Osteocyte (in vitro differentiated cells): ENCODE measurements around the gene ZNF546. TPM values are rescaled to one million over a fixed set of nuclear protein-coding genes. Genes with fewer than 3 reads are reported as not detected.

Source experiments
- DNase-seq: peaks from one replicate; pipeline ENCODE4 v3.0.0; 2021; ENCODE audit warnings: mixed read lengths; ENCODE audit not compliant: unreplicated experiment; ENCODE audit errors: extremely low spot score
- H3K27ac Mint-ChIP-seq: one replicate; pipeline ENCODE4 v1.8.0; 2021; ENCODE audit warnings: mild to moderate bottlenecking, mixed read lengths; ENCODE audit not compliant: unreplicated experiment
- H3K27me3 Mint-ChIP-seq: one replicate; pipeline ENCODE4 v1.8.0; 2021; ENCODE audit warnings: mixed read lengths; ENCODE audit not compliant: unreplicated experiment
- H3K36me3 Mint-ChIP-seq: one replicate; pipeline ENCODE4 v1.8.0; 2021; ENCODE audit warnings: mixed read lengths; ENCODE audit not compliant: unreplicated experiment
- H3K4me1 Mint-ChIP-seq: one replicate; pipeline ENCODE4 v1.8.0; 2021; ENCODE audit warnings: mixed read lengths; ENCODE audit not compliant: unreplicated experiment
- H3K4me3 Mint-ChIP-seq: one replicate; pipeline ENCODE4 v1.8.0; 2021; ENCODE audit warnings: mild to moderate bottlenecking, moderate library complexity, mixed read lengths; ENCODE audit not compliant: unreplicated experiment
- H3K9me3 Mint-ChIP-seq: one replicate; pipeline ENCODE4 v1.8.0; 2021; ENCODE audit warnings: mixed read lengths; ENCODE audit not compliant: unreplicated experiment
- CTCF ChIP-seq: fragments of 200-600 bp; sonication (generic); IDR thresholded peaks from 2 replicates; pipeline ENCODE4 v1.5.0; 2021; ENCODE audit warnings: antibody characterized with exemption, mild to moderate bottlenecking, moderate library complexity
- total RNA-seq: library from RNA; stranded (reverse); gene quantifications from 2 replicates; pipeline ENCODE4 v1.2.1, GENCODE V29; 2021

The ZNF546 gene
- total RNA-seq, 1 donor from 2014 or later = 7.3 TPM

GRCh38 chr19:39971380-39972035 is 25.4 kb upstream of the ZNF546 start:
- H3K27ac Mint-ChIP-seq = peak overlapping the region; percentile 97
- no peaks in the 10 kb centered on the region for H3K9me3 Mint-ChIP-seq
- peak; percentile 83 for DNase-seq
- no peak for TF ChIP-seq CTCF
- H3K4me3 Mint-ChIP-seq = peak overlapping the region; percentile 97
- H3K36me3 Mint-ChIP-seq = peaks cover 18% of the 10 kb centered on the region
- peaks cover 26% of the 10 kb centered on the region for H3K4me1 Mint-ChIP-seq
- H3K27me3 Mint-ChIP-seq = no peaks in the 10 kb centered on the region

- Mint-ChIP-seq H3K4me3 (no peak overlapping the region), H3K27ac (no peak overlapping the region), H3K4me1 (peaks cover 20% of the 10 kb centered on the region), H3K27me3 (no peaks in the 10 kb centered on the region), H3K9me3 (no peaks in the 10 kb centered on the region), H3K36me3 (peaks cover 37% of the 10 kb centered on the region)
- peak; percentile 79 for DNase-seq
- no peak for TF ChIP-seq CTCF
These were observed 22.3 kb upstream of the ZNF546 start for GRCh38 chr19:39974377-39975155.

GRCh38 chr19:39982883-39983282 is 14.0 kb upstream of the ZNF546 start:
- Mint-ChIP-seq H3K4me3 (no peak overlapping the region), H3K27ac (no peak overlapping the region), H3K9me3 (peaks cover 32% of the 10 kb centered on the region), H3K36me3 (peaks cover 73% of the 10 kb centered on the region), H3K27me3 (no peaks in the 10 kb centered on the region), H3K4me1 (no peaks in the 10 kb centered on the region)
- no peak for DNase-seq
- TF ChIP-seq CTCF = no peak

- Mint-ChIP-seq H3K4me1 (no peaks in the 10 kb centered on the region), H3K9me3 (peaks cover 34% of the 10 kb centered on the region), H3K27ac (no peak overlapping the region), H3K36me3 (peaks cover 66% of the 10 kb centered on the region), H3K4me3 (no peak overlapping the region), H3K27me3 (no peaks in the 10 kb centered on the region)
- TF ChIP-seq CTCF = no peak
- peak; percentile 21 for DNase-seq
These were observed 13.1 kb upstream of the ZNF546 start for GRCh38 chr19:39983695-39984300.

GRCh38 chr19:39986643-39987042 is 10.2 kb upstream of the ZNF546 start:
- Mint-ChIP-seq H3K4me3 (no peak overlapping the region), H3K36me3 (peaks cover 42% of the 10 kb centered on the region), H3K27ac (no peak overlapping the region), H3K27me3 (no peaks in the 10 kb centered on the region), H3K4me1 (no peaks in the 10 kb centered on the region), H3K9me3 (peaks cover 34% of the 10 kb centered on the region)
- no peak for TF ChIP-seq CTCF
- no peak for DNase-seq
